Cardiac fibroblast (primary cell): ENCODE results near the gene C4orf17.

Source experiments
- DNase-seq, 2 donors: peaks; one replicate each; pipeline versions ENCODE4 v3.0.0 to v3.0.0-alpha.2; 2010; ENCODE audit warnings: low read depth in 2 of 2
- H3K4me3 ChIP-seq, 2 donors: replicated peaks in 1 of 2; 1 replicate in 1 of 2; 2 replicates in 1 of 2; pipeline ENCODE4 v1.5.1; 2011; ENCODE audit warnings: low read depth in 2 of 2, low read length in 2 of 2, mild to moderate bottlenecking in 2 of 2, moderate library complexity in 1 of 2
- CTCF ChIP-seq: IDR thresholded peaks from one replicate; pipeline ENCODE4 v1.5.1; 2011; ENCODE audit warnings: low read depth, mild to moderate bottlenecking, low read length, inconsistent platforms

The C4orf17 gene

GRCh38 chr4:99585516-99585915 lies 74.7 kb downstream of the C4orf17 start:
- H3K4me3 ChIP-seq = no peak overlapping the region
- DNase-seq = no peak
- TF ChIP-seq CTCF = no peak

DNA sequence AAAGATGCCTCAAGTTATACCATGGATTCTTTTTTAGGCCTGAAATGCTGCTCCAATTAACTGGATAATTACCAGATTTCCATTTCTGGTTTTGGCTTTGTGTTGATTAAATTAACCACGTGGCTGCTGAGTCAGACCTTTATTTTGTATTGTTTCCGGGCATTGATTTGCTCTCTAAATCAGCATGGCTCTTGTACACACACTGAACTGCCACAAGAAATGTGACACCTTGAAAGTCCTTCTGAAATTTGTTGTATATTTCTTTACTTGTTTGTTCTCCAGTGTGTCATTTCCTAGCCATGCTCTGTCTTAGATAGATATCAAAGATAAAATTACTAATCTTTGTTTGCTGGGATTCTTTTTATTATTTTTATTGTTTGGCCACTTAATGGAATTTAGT lies 75.5 kb downstream of the C4orf17 start:
- no peak for TF ChIP-seq CTCF
- no peak overlapping the region for H3K4me3 ChIP-seq
- DNase-seq = no peak

DNA sequence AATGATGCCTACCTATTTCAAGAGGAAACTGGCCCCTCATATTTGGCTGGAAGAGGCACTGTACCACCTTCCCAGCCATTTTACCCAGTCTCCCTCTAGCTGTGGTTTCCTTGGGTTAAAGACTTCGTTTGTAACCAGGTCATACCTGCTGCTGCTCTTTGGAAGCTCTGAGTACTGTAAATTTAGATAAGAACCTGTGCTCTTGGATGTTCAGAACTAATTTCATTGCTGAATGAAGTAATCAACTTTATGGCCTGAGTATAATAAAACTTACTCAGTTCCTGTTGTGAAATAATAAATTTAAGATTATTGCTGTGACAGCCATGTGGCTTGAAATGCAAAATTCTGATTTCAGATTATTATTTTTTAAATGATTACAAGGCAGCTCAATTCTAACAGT lies 76.0 kb downstream of the C4orf17 start:
- DNase-seq = no peak
- TF ChIP-seq CTCF = no peak
- no peak overlapping the region for H3K4me3 ChIP-seq

DNA sequence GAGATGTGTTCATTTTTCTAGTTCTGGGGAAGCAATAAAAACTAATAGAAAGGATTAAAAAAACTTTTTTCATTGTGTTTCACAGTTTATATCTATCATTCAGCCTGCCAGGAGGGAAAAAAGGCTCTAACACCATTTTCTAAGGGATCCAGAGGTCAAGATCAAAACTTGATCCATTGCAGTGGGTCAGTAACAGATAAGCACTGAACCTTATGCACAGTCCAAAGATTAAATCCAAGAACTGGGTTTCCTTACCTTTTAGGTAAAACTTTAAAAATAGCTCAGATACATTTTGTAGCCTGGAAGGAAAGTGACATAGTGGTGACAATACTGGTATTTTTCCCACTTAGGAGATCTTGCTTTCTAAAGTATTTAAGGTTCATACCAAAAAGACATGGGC lies 76.5 kb downstream of the C4orf17 start:
- no peak for DNase-seq
- TF ChIP-seq CTCF = no peak
- no peak overlapping the region for H3K4me3 ChIP-seq

DNA sequence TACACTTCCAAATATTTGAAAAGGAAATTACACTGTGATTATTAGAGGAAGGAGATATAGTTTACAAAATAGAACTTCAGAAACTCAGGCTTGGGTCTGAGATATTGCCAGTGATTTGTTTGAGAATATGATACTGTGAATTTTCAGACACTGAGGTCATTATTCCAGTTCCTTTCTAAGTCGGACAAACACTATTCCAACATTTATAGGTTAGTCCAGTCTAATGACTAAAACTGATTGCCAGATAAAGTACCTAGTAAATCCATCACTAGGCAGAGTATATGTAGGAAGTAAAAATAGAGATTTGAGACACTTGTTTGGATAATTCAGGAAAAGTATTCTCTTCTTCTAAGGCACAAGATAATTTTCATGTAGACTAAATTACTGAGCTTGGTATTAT lies 77.0 kb downstream of the C4orf17 start:
- no peak overlapping the region for H3K4me3 ChIP-seq
- TF ChIP-seq CTCF = no peak
- DNase-seq = no peak

GRCh38 chr4:99591757-99592156 lies 80.9 kb downstream of the C4orf17 start:
- no peak for DNase-seq
- no peak overlapping the region for H3K4me3 ChIP-seq
- no peak for TF ChIP-seq CTCF
